GM04504 (cell line): ENCODE measurements around the gene TMEM131.
A peak's percentile ranks its signal among the peaks of the same experiment; 100 is the strongest.
"Not testable (repeated sequence)": the region's sequence is repeated elsewhere in the genome, so short reads cannot be mapped to it uniquely, and the experiment has no call there.

Experiments
- DNase-seq: peaks from one replicate; pipeline ENCODE4 v3.0.0-alpha.2; 2012; ENCODE audit warnings: low read depth

The TMEM131 gene

GRCh38 chr2:98022067-98022466, 26.3 kb upstream of the TMEM131 start:
- not testable (repeated sequence) for DNase-seq

DNA sequence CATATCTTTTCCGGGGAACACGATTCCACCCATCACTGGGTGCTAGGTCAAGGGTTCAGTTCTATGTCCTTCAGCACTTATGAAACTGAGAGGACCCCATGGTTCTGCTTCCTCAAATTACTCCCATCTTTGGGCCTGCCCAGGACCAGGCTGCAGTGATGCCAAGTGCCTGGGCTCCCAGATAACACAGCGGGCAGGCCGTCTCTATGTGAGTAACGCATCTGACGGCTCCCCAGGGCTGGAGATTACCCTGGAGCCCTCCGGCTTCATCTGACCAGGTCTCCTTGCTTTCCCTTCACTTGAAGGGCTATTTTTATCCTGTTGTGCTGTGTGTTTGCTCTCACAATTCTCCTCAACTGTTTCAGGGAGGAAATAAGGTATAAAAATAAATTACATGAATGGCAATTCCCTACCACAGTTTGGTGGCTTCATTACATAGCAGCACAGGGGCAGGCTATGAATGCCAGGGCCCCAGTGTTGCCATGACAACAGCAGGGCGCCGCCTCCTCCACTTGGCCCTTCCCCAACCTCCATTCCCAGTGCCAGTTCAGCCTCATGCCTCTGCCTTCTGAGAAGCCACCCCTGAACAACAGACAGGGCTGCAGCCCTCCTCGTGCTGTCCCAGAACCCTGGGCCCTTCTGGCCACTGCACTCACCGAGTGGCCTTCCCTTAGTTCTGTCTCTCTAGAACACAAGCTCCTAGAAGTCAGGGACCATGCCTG, 25.4 kb upstream of the TMEM131 start:
- no peak for DNase-seq

DNA sequence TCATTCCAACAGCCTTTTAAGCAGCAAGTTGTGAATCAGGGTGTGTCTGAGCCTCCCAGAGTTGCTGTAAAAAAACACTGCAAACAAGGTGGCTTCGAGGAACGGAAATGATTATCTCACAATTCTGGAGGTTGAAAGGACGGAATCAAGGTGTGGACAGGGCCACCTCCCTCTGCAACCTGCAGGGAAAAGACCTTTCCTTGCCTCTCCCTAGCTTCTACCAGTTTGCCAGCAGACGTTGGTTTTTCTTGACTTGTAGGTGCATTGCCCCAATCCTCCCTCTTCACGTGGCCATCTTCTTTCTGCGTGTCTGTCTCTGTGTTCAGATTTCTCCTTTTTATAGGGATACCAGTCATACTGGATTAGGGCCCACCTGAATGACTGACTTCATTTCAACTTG, 24.8 kb upstream of the TMEM131 start:
- no peak for DNase-seq

DNA sequence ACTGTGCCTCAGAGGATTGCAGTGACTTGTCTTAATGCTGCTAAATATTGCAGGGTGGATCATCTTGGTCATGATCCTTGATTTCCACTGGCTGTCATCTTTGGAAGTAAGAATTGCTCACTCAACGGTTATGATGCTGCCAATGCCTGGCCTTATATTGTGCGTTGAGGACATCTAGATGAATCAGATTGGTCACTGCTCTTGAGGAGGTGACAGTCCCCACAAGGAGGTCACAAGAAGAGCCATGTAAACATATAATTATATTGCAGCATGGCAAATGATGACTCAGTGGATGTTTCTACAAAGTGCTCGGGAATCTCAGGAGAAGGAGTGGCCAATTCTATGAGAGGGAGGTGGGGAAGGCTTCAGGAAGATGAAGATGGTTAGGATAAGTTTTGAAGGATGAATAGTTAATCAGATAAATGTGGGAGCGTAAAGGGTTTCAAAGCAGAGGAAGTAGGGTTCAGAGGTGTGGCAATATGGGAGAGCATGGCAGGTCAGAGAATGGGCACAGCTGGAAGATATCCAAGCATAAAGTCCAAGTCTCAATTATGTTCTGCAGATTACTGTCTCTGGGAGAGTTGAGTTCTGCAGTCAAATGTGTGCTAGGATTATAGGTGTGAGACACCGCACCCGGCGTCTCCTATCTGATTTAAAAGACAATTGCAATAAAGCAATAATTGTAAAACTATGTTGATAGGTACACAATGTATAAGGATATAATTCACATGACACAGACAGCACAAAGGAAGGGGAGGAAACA, 21.3 kb upstream of the TMEM131 start:
- no peak for DNase-seq

DNA sequence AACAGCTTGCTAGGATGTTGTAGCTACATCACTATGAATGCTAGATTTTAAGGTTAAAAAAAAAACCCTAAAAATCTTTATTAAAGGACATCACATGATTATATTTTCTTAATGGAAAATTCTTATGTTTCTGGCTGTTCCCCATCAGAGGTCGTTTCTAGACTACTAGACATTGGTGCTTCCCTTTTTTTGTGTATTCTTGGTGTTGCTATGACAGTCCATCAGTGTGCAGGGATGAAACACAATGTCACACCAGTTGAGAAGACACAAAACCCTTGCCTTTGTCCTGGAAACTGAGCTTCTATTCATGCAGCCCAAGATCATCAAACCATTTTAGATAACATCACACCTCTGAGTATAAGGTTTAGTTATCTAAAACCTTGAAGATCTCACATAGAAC, 19.9 kb upstream of the TMEM131 start:
- no peak for DNase-seq

DNA sequence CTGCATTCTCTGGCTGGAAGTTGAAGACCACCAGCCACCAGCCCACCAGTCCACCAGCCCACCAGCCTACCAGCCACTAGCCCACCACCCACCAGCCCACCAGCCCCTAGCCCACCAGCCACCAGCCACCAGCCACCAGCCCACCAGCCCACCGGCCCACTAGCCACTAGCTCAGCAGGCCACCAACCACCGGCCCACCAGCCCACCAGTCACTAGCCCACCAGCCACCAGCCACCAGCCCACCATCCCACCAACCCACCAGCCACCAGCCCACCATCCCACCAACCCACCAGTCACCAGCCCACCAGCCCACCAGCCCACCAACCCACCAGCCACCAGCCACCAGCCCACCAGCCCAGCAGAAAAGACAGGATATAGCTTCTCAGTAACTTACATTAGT, 18.6 kb upstream of the TMEM131 start:
- no peak for DNase-seq

DNA sequence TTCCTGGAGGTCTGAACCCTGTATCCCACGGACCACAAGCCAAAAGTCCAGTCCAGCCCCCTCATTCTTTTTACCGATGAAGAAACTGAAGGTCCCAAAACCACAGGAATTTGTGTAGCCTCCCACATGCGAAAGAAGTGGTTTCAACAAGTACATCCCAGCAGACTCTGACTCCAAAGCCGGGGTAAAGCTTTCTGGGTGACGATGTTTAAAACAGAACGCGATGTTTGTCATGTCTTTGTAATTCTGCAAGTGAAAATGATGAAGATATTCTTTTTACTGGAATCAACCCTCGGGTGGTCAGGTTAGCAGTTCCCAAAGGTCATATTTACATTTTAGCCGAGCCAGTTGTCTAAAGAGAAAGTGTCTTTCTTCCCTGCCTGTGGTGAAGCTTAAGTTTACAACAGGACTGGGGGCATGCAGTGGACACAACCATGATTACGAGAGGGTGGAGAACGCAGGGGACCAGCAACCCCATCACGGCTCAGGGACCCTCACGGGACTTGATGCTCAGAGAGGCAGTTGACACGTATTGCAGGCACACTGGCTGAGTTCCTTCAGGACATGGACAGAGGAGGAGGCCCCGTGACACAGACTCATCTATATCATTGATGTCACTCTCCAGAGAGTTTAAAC, 17.8 kb upstream of the TMEM131 start:
- no peak for DNase-seq

GRCh38 chr2:98012561-98012991, 16.8 kb upstream of the TMEM131 start:
- DNase-seq, result no peak

DNA sequence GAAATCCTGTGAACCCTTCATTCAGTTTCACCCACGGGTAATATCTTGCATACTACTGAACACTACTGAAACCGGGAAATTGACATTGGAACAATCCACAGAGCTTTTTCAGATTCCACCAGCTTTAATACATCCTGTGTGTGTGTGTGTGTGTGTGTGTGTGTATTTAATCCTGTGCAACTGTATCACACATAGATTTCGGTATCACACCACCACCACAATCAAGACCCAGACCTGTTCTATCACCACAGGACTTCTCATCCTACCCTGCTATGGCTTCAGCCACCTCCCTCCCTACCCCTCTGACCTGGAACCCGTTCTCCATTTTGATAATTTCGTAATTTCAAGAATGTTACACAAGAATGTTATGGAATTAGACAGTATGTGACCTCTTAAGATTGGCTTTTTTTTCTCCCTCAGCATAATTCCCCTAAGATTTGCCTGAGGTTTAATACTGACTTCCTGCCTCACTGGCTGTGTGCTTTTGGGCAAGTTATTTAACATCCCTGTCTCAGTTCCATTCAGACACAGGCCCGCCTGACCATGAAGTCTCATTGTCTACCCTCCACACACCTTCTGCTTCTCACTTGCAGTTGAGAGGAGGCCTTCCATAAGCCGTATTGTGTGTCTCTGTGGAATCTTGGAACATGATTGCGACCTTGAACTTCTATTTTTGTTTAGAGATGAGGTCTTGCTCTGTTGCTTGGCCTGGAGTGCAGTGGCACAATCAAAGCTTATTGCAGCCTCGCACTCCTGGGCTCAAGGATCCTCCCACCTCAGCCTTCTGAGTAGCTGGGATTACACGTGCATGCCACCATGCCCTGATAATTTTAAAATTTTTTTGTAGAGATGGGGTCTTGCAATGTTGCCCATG, 14.4 kb upstream of the TMEM131 start:
- DNase-seq, result no peak

DNA sequence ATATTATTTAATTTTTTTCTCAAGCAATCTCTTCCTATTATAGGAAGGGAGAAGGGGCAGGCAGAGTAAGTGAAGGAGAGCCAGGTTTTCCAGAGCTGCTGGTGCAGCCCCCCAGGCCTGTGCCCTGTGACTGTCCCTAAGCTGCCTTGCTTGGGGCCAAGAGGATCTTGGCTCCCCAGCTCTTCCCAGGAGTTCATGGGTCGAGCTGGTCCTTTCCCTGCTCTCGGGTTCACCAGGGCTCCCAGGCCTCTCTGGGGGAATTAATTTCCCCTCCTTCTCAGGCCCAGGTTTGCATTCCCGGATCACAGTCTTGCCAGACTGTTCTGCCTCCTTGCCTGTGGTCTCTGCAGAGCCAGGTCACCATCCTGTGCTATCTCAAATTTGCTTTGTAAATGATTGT, 12.7 kb upstream of the TMEM131 start:
- DNase-seq, result no peak

- no peak for DNase-seq
Observed at GRCh38 chr2:98006378-98006777, 10.6 kb upstream of the TMEM131 start.

GRCh38 chr2:98004613-98005012, 8.9 kb upstream of the TMEM131 start:
- DNase-seq, result no peak

- DNase-seq, result no peak
Observed at GRCh38 chr2:98004047-98004446, 8.3 kb upstream of the TMEM131 start.

DNA sequence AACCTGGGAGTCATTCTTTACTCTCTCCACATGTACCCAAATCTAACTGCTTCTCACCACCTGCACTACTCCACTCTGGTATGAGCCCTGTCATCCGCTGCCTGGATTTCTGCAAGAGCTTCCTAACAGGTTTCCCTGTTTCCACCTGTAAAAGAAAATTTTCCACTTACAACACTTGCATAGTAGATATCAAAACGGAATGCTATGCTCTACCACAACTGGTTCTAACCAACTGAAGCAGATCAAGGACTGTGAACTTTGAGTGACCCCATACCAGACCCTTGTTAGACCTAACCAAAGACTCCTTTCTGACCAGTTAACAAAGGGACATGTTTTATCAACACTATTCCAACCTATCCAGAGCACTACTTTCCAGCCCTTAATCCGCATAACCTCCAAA, 3.8 kb upstream of the TMEM131 start:
- DNase-seq, result no peak

- no peak for DNase-seq
Observed at GRCh38 chr2:97998431-97999005, 2.8 kb upstream of the TMEM131 start.

- no peak for DNase-seq
Observed at GRCh38 chr2:97997784-97998392, 2.1 kb upstream of the TMEM131 start.

DNA sequence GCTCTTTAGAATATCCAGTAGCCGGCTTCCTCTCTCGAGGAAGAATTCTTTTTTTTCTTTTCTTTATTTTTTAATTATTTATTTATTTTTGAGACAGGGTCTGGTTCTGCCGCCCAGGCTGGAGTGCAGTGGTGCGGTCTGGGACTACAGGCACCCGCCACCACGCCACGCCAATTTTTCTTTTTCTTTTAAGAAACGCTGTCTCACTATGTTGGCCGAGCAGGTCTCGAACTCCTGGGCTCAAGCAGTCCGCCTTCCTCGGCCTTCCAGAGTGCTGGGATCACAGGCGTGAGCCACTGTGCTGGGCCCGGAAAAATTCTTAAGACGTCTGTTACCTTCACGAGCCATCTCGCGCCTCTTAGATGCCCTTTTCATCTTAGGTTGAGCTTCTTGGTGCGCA, 931 bp upstream of the TMEM131 start:
- no peak for DNase-seq

- DNase-seq, result peak; percentile 10
Observed at GRCh38 chr2:97995026-97995733, 568 bp downstream of the TMEM131 start.

DNA sequence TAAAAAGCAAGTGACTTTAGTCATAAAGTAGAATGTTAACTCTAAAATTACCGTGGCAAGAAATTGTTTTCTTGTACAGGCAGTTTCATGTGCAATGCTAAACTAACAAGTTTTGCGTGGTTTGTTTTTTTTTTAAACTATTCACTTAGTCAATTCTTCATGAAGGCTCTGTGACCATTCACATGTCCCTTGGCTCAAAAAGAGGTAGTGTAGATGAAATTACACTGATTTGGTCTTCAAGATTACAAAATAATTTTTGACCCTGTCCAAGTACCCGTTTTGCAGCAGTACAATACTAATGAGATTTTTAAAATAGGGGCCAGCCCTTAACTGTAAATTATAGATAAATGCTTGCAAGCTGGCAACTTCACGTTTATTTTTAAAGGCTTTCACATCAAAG, 1.3 kb downstream of the TMEM131 start:
- DNase-seq, result no peak

DNA sequence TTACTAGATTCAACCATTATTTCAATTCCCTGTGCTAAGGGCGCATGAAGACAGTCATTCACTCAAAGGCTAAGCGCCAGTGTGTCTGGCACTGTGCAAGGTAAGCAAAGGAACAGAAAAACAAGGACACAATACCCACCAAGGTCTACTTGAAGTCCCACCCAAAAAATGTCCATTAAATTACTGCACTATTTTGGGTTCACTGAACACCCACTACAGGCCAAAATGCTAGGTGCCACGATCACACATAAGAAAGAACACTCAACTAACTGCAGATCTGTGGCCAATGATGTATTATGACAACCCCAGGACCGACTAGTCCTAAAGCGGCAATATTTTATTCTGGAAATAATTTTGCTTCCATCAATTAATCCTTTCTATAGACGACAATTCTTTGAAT, 1.8 kb downstream of the TMEM131 start:
- no peak for DNase-seq
